T-helper 1 cell treated with Interleukin-12 subunit alpha and Interleukin-12 subunit beta and Interleukin-4 antibody, amounts not matched to agents 30 ng/mL and 1 ng/mL, for 36 hours (primary cell): ENCODE data around the gene PIF1. TPM values are rescaled to one million over a fixed set of nuclear protein-coding genes. Genes with fewer than 3 reads are reported as not detected.
"Not testable (repeated sequence)": the region's sequence is repeated elsewhere in the genome, so short reads cannot be mapped to it uniquely, and the experiment has no call there.

ENCODE experiments used
- intact Hi-C: fragments of 100-400 bp; cut with micrococcal nuclease; formaldehyde crosslinking; loops from one replicate; pipeline ENCODE4 v1.15.1; 2024
- total RNA-seq: library from RNA; stranded (reverse); gene quantifications from 2 replicates; pipeline ENCODE4 v1.2.3, GENCODE V29; 2022

Gene PIF1
- total RNA-seq, 1 donor from 2014 or later: 33.7 TPM

- intact Hi-C loops: no loop called here
Measured at GRCh38 chr15:64813075-64813474, 12.4 kb downstream of the PIF1 start.

GRCh38 chr15:64810497-64811326 is 14.7 kb downstream of the PIF1 start:
- intact Hi-C loops: loop anchor here (1.0 kb wide), 4 partner anchors 15 to 124 kb away; partner anchors contain the start of gene PIF1

GRCh38 chr15:64809649-64810496 is 15.6 kb downstream of the PIF1 start:
- intact Hi-C loops: loop anchor here (1.0 kb wide), 4 partner anchors 15 to 124 kb away; partner anchors contain the start of gene PIF1

GRCh38 chr15:64808785-64809453 is 16.5 kb downstream of the PIF1 start:
- intact Hi-C loops: no loop called here

GRCh38 chr15:64807751-64808222 is 17.7 kb downstream of the PIF1 start:
- intact Hi-C loops: no loop called here

- intact Hi-C loops: no loop called here
Measured at GRCh38 chr15:64807051-64807749, 18.2 kb downstream of the PIF1 start.

GRCh38 chr15:64806509-64806908 is 18.9 kb downstream of the PIF1 start:
- intact Hi-C loops: no loop called here

GRCh38 chr15:64804619-64805018 is 20.8 kb downstream of the PIF1 start:
- intact Hi-C loops: no loop called here

GRCh38 chr15:64803526-64803925 is 21.9 kb downstream of the PIF1 start:
- intact Hi-C loops: no loop called here

GRCh38 chr15:64800476-64800875 is 25.0 kb downstream of the PIF1 start:
- intact Hi-C loops: no loop called here

- intact Hi-C loops: not testable (repeated sequence)
Measured at GRCh38 chr15:64798905-64799304, 26.5 kb downstream of the PIF1 start.

GRCh38 chr15:64795921-64796320 is 29.5 kb downstream of the PIF1 start:
- intact Hi-C loops: not testable (repeated sequence)

- intact Hi-C loops: not testable (repeated sequence)
Measured at GRCh38 chr15:64795299-64795698, 30.1 kb downstream of the PIF1 start.

- intact Hi-C loops: no loop called here
Measured at GRCh38 chr15:64792282-64792681, 33.2 kb downstream of the PIF1 start.

- intact Hi-C loops: no loop called here
Measured at GRCh38 chr15:64791401-64791800, 34.0 kb downstream of the PIF1 start.

GRCh38 chr15:64783796-64784195 is 41.7 kb downstream of the PIF1 start:
- intact Hi-C loops: no loop called here

GRCh38 chr15:64782751-64783150 is 42.7 kb downstream of the PIF1 start:
- intact Hi-C loops: no loop called here

GRCh38 chr15:64781299-64781698 is 44.1 kb downstream of the PIF1 start:
- intact Hi-C loops: no loop called here

GRCh38 chr15:64780600-64781156 is 44.8 kb downstream of the PIF1 start:
- intact Hi-C loops: no loop called here

GRCh38 chr15:64779630-64780029 is 45.8 kb downstream of the PIF1 start:
- intact Hi-C loops: no loop called here

GRCh38 chr15:64779024-64779423 is 46.4 kb downstream of the PIF1 start:
- intact Hi-C loops: no loop called here
